ENCODE data around the gene DCP1B. TPM values are rescaled to one million over a fixed set of nuclear protein-coding genes. Genes with fewer than 3 reads are reported as not detected.

DCP1B gene
- total and polyA plus RNA-seq, 11 donors: 1.3 to 5.7 (median 2.4) TPM

- intact Hi-C loops (cut with DNase I): loop anchor here in 1 of 10 donors (5.0 kb wide), 1 partner anchor 38 kb away; no protein-coding TSS in a partner anchor
- no peak for ATAC-seq
- H3K4me1 ChIP-seq: peaks cover 0 to 58% (median 11%) of the 10 kb centered on the region in 12 donors
- peak overlapping the region in 2 of 12 donors; percentile 62 to 74 for H3K27ac ChIP-seq
- no peak for TF ChIP-seq POLR2A (IDR thresholded peaks at IDR 0.05)
- TF ChIP-seq CTCF (IDR thresholded peaks at IDR 0.05): no peak
- H3K36me3 ChIP-seq: peaks cover 0 to 80% (median 53%) of the 10 kb centered on the region in 9 donors
- H3K27me3 ChIP-seq: no peaks in the 10 kb centered on the region
- H3K9me3 ChIP-seq: no peaks in the 10 kb centered on the region
- WGBS, 4 donors: 81 to 99% (median 93%) methylated on average over 1 of the region's 1 CpG
- H3K4me3 ChIP-seq: no peak overlapping the region
- DNase-seq: no peak
Measured at GRCh38 chr12:1994429-1995143, 9.7 kb downstream of the DCP1B start.

GRCh38 chr12:1993871-1994371, 10.3 kb downstream of the DCP1B start:
- H3K27ac ChIP-seq: peak overlapping the region in 3 of 12 donors; percentile 28 to 74 (median 62)

GRCh38 chr12:1993341-1993740, 10.9 kb downstream of the DCP1B start:
- intact Hi-C loops (cut with DNase I): loop anchor here in 1 of 10 donors (5.0 kb wide), 1 partner anchor 39 kb away; no protein-coding TSS in a partner anchor

More at GRCh38 chr12:1993871-1994371, 10.3 kb downstream of the DCP1B start:
- intact Hi-C loops (cut with DNase I): loop anchor here in 1 of 10 donors (5.0 kb wide), 1 partner anchor 38 kb away; no protein-coding TSS in a partner anchor
- no peak for DNase-seq
- Histone ChIP-seq H3K9me3 (no peaks in the 10 kb centered on the region), H3K4me3 (no peak overlapping the region), H3K27me3 (no peaks in the 10 kb centered on the region), H3K4me1 (peaks cover 0 to 58% (median 11%) of the 10 kb centered on the region in 12 donors), H3K36me3 (peaks cover 0 to 85% (median 55%) of the 10 kb centered on the region in 9 donors)
- WGBS, 4 donors: 81 to 87% (median 81%) methylated on average over 2 of the region's 2 CpGs
- TF ChIP-seq POLR2A (IDR thresholded peaks at IDR 0.05) (no peak), CTCF (IDR thresholded peaks at IDR 0.05) (no peak)
- no peak for ATAC-seq

More at GRCh38 chr12:1993341-1993740, 10.9 kb downstream of the DCP1B start:
- 47 to 63% (median 50%) methylated on average over 2 of the region's 2 CpGs for WGBS, 4 donors
- TF ChIP-seq CTCF (IDR thresholded peaks at IDR 0.05) (no peak), POLR2A (IDR thresholded peaks at IDR 0.05) (no peak)
- DNase-seq (no peak), ATAC-seq (peak in 3 of 4 donors; percentile 23 to 45 (median 36))
- Histone ChIP-seq H3K4me3 (no peak overlapping the region), H3K27ac (peak overlapping the region in 2 of 12 donors; percentile 62 to 74), H3K27me3 (no peaks in the 10 kb centered on the region), H3K9me3 (no peaks in the 10 kb centered on the region), H3K4me1 (peaks cover 0 to 52% (median 11%) of the 10 kb centered on the region in 12 donors), H3K36me3 (peaks cover 0 to 89% (median 58%) of the 10 kb centered on the region in 9 donors)
